Uterus (tissue), 4 donors: ENCODE measurements around the gene COL13A1. TPM values are rescaled to one million over a fixed set of nuclear protein-coding genes. Genes with fewer than 3 reads are reported as not detected.

ENCODE experiments used
- DNase-seq, 2 donors: peaks; one replicate each; pipeline ENCODE4 v3.0.0-alpha.2; 2019 to 2020
- H3K27ac ChIP-seq, 2 donors: fragments of 200-600 bp; sonication (generic); 1 replicate in 1 of 2; 2 replicates in 1 of 2; pipeline ENCODE4 v1.5.1; 2016 to 2018
- H3K27me3 ChIP-seq, 2 donors: fragments of 200-600 bp; sonication (generic); one replicate each; pipeline ENCODE4 v1.5.1; 2018 to 2019; ENCODE audit warnings: control low read depth in 1 of 2
- H3K36me3 ChIP-seq, 2 donors: fragments of 200-600 bp; sonication (generic); one replicate each; pipeline ENCODE4 v1.5.1; 2019; ENCODE audit warnings: control low read depth in 1 of 2
- H3K4me1 ChIP-seq, 2 donors: fragments of 200-600 bp; sonication (generic); one replicate each; pipeline ENCODE4 v1.5.1; 2018 to 2019; ENCODE audit warnings: control low read depth in 1 of 2
- H3K4me3 ChIP-seq, 2 donors: fragments of 200-600 bp; sonication (generic); 1 replicate in 1 of 2; 2 replicates in 1 of 2; pipeline ENCODE4 v1.5.1; 2018 to 2019; ENCODE audit warnings: mild to moderate bottlenecking in 1 of 2
- H3K9me3 ChIP-seq, 2 donors: fragments of 200-600 bp; sonication (generic); one replicate each; pipeline ENCODE4 v1.5.1; 2019; ENCODE audit warnings: control low read depth in 1 of 2
- POLR2A ChIP-seq, 2 donors: fragments of 450-650 bp; IDR thresholded peaks; one replicate each; pipeline ENCODE4 v1.6.1; 2016; ENCODE audit warnings: antibody characterized with exemption in 2 of 2, mild to moderate bottlenecking in 1 of 2, moderate library complexity in 1 of 2
- intact Hi-C: fragments of 100-400 bp; cut with DNase I; formaldehyde crosslinking; loops from one replicate; pipeline ENCODE4 v1.15.1; 2023; ENCODE audit warnings: low total_unique reads
- total RNA-seq, 4 donors: library from RNA; depleted of rRNA in 3 of 4; stranded (reverse); fragments of >200 nt in 3 of 4; gene quantifications; one replicate each; pipeline versions ENCODE4 v1.1.0 to v1.2.4, GENCODE V29; 2014 to 2023
- TF ChIP-seq, protein P1 (sequence below), 4 experiments: fragments of 200-600 bp in 2 of 4; fragments of 450-650 bp in 2 of 4; sonication (generic) in 2 of 4; IDR thresholded peaks; one replicate each; pipeline ENCODE4 v1.5.1; 2016 to 2019; ENCODE audit warnings: antibody characterized with exemption in 4 of 4, mild to moderate bottlenecking in 2 of 4, moderate library complexity in 1 of 4
- donor health status: DM: yes; HTN: yes; CAD: no.

COL13A1 gene
- total RNA-seq, 4 donors from 2014 or later = 2.1 to 13.9 (median 3.6) TPM; not detected in 1

DNA sequence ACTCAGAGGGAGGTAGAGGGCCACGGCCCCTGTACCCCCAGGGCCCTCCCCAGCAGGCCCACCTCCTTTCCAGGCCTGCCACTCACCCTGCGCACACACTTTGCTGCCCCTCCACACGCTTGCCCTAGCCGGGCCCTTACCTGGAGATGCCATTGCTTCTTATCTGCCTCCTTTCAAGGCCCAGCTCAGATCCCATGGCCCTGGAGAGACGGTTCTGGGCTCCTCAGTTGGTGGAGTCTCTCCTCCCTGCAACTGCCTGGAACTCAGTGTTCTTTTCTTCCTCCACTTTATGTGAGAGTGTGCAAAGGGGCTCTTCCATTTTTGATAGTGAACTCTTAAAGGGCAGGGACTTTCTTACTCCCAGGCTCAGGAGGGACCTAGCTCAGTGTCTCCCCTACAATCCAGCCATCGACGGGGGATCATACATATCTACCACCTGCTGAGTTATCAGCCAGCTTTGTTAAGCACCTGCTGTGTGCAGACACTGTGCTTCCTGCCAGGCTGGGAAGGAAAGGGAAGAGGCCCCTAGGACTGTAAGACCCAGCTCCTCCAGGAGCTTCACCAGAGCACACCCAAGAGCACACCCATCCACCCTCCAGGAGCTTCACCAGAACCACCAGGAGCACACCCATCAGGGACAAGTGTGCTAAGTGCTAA is 161.6 kb downstream of the COL13A1 start:
- no peaks in the 10 kb centered on the region for H3K9me3 ChIP-seq
- intact Hi-C loops = no loop called here
- no peaks in the 10 kb centered on the region for H3K4me1 ChIP-seq
- DNase-seq = no peak
- TF ChIP-seq, protein P1, sequence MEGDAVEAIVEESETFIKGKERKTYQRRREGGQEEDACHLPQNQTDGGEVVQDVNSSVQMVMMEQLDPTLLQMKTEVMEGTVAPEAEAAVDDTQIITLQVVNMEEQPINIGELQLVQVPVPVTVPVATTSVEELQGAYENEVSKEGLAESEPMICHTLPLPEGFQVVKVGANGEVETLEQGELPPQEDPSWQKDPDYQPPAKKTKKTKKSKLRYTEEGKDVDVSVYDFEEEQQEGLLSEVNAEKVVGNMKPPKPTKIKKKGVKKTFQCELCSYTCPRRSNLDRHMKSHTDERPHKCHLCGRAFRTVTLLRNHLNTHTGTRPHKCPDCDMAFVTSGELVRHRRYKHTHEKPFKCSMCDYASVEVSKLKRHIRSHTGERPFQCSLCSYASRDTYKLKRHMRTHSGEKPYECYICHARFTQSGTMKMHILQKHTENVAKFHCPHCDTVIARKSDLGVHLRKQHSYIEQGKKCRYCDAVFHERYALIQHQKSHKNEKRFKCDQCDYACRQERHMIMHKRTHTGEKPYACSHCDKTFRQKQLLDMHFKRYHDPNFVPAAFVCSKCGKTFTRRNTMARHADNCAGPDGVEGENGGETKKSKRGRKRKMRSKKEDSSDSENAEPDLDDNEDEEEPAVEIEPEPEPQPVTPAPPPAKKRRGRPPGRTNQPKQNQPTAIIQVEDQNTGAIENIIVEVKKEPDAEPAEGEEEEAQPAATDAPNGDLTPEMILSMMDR (IDR thresholded peaks at IDR 0.05) = no peak
- TF ChIP-seq POLR2A (IDR thresholded peaks at IDR 0.05) = no peak
- no peaks in the 10 kb centered on the region for H3K27me3 ChIP-seq
- no peak overlapping the region for H3K27ac ChIP-seq
- H3K4me3 ChIP-seq = no peak overlapping the region
- no peaks in the 10 kb centered on the region for H3K36me3 ChIP-seq

DNA sequence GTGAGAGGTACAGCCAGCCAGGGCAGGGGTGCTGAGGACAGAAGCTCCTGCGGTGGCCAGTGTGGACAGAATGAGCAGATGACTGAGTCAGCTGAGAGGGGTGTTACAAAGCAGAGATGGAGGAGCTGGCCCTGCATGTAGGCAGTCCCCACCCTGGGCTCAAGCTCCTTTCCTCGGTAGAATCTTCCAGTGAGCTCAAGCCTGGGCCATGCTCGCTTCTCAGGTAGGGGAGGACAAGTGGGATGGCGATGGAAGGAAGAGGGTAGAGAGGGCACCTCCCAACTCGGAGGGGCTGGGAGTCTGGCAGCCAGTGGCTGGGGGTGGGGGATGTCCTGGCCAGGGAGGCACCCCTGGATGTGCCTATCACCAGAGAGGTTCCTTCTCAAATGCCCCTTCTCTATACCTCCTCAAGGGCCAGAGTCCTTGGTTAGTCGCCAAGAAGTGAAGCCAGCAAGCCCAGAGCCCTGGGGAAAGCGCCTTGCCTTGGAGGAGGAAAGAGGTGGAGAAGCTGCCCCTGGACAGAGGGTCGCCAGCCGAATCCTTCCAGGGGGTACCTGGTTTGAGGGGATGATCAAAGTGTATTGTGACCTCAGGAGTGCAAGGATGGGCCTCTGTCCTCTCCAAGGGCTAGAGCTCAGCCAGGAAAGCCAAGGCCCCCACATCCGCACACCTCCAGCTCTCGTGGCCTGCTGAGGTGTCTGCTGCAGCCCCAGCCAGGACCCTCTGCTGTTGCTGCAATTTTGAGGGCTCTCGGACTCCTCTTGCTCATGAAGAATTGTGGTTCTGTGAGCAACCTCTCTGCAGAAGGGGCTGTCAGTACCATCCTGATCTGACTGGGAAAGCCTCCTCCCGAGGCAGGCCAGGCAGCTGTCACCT is 162.4 kb downstream of the COL13A1 start:
- Histone ChIP-seq H3K36me3 (no peaks in the 10 kb centered on the region), H3K27ac (no peak overlapping the region), H3K27me3 (no peaks in the 10 kb centered on the region), H3K4me3 (no peak overlapping the region), H3K9me3 (no peaks in the 10 kb centered on the region), H3K4me1 (no peaks in the 10 kb centered on the region)
- DNase-seq = no peak
- intact Hi-C loops = no loop called here
- TF ChIP-seq POLR2A (IDR thresholded peaks at IDR 0.05) = no peak

DNA sequence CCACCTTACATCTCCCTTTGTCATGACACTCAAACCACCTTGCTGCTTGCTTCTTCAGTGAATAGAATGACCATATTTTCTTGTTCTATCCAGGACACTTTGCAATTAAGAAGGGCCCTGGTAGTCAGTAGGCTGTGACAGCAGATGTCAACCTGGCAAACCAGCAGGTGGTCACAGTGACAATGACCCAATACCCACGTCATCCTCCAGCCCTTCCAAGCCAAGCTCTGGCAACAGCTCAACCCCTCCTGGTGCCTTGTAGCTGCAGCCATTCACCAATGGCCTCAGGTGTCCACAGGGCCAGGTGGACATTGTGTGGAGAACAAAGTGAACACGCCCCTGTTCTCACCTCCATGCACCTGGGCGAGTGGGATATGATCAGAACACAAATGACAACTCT is 163.4 kb downstream of the COL13A1 start:
- Histone ChIP-seq H3K36me3 (no peaks in the 10 kb centered on the region), H3K9me3 (no peaks in the 10 kb centered on the region), H3K27ac (no peak overlapping the region), H3K4me1 (no peaks in the 10 kb centered on the region), H3K4me3 (no peak overlapping the region), H3K27me3 (no peaks in the 10 kb centered on the region)
- intact Hi-C loops = no loop called here
- TF ChIP-seq POLR2A (IDR thresholded peaks at IDR 0.05) = no peak
- TF ChIP-seq, protein P1 (IDR thresholded peaks at IDR 0.05) = no peak
- DNase-seq = no peak

DNA sequence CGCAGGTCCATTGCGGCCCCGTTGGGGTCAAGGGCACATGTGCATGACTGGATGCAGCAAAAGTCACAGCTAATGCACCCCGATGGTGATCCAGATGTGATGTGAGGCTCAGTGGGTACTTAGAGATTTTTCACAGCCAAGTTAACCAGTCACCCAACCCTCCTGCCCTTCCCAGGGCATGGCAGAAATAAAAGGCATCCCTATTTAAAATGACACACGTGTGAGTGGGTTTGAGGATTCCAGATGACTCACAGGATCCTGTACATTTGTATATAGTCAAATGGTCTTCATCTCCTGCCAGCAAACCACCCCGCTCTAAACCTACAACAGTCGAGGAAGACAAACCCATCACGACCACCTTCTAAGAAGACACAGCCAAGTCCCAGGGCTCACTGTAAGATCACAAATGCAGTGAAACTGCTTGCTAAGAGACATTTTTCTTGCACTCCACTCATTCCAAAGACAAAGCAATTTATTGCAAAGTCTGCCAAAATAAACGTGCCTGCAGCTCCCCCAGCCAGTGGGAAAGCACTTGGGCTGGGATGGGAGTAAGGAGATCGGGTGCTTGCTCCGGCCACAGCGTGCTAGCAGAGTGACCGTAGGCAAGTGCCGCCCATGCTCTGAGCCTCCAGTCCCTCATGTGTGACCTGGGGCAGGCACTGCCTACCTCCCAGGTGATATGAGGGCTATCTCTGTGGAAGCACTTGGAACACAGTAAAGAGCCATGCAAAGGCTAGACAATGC is 164.4 kb downstream of the COL13A1 start:
- intact Hi-C loops = no loop called here
- Histone ChIP-seq H3K27ac (no peak overlapping the region), H3K36me3 (no peaks in the 10 kb centered on the region), H3K27me3 (no peaks in the 10 kb centered on the region), H3K4me3 (no peak overlapping the region), H3K4me1 (no peaks in the 10 kb centered on the region), H3K9me3 (no peaks in the 10 kb centered on the region)
- TF ChIP-seq, protein P1 (IDR thresholded peaks at IDR 0.05) = no peak
- no peak for TF ChIP-seq POLR2A (IDR thresholded peaks at IDR 0.05)
- DNase-seq = no peak

DNA sequence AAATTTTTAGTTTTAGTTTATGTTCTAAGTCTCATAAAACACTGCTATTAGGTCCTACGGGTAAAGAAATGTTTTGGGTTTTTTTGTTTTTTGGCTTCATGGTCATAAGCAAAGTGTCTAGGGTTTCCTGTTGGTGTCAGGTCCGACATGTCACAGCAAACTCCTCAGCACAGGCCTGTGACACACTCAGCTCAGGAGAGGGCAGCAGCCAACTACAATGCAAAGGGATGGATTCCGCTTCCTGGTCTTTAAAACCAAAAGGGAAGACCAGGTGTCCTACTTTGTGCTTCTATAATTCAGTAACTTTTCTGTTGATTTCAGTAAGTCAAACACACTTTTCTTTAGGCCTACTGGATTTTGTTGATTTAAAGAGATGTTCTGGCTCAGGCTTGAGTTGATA is 167.1 kb downstream of the COL13A1 start:
- no peaks in the 10 kb centered on the region for H3K36me3 ChIP-seq
- no peaks in the 10 kb centered on the region for H3K4me1 ChIP-seq
- H3K27me3 ChIP-seq = no peaks in the 10 kb centered on the region
- intact Hi-C loops = no loop called here
- DNase-seq = no peak
- no peak overlapping the region for H3K4me3 ChIP-seq
- no peak for TF ChIP-seq POLR2A (IDR thresholded peaks at IDR 0.05)
- TF ChIP-seq, protein P1 (IDR thresholded peaks at IDR 0.05) = no peak
- no peaks in the 10 kb centered on the region for H3K9me3 ChIP-seq
- no peak overlapping the region for H3K27ac ChIP-seq
